GM12875 (cell line): ENCODE data around the gene CYP2J2.
"Not testable (repeated sequence)": the region's sequence is repeated elsewhere in the genome, so short reads cannot be mapped to it uniquely, and the experiment has no call there.

ENCODE experiments used
- H3K4me3 ChIP-seq: one replicate; pipeline ENCODE4 v1.5.1; 2011; ENCODE audit warnings: low read depth, low read length, control low read depth
- CTCF ChIP-seq: IDR thresholded peaks from 2 replicates; pipeline ENCODE4 v1.5.1; 2011; ENCODE audit warnings: low read depth, mild to moderate bottlenecking, control low read depth, inconsistent platforms, low read length, moderate library complexity, borderline replicate concordance; ENCODE audit not compliant: insufficient read depth

CYP2J2 gene

DNA sequence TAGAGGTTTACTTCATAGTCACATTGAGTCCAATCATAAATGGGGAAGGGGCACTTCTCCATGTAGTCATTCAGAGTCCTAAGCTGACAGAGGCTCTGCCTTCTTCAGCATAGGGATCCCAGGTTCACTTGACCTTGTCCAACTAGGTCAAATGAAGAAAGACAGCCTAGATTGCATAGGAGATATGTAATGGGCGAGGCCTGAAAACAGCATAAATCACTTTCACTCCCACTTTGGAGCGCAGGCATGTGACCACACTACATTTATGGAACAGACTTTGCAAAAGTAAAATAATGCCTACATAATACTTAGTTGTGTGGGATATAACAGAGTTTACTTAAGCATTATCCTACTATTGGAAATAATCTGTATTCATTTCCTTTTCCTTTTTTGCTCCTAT is 60.1 kb downstream of the CYP2J2 start:
- no peak overlapping the region for H3K4me3 ChIP-seq
- TF ChIP-seq CTCF = no peak

- no peak for TF ChIP-seq CTCF
- no peak overlapping the region for H3K4me3 ChIP-seq
These were observed 68.8 kb downstream of the CYP2J2 start for GRCh38 chr1:59857679-59858354.

GRCh38 chr1:59856725-59857338 is 69.7 kb downstream of the CYP2J2 start:
- TF ChIP-seq CTCF = no peak
- H3K4me3 ChIP-seq = no peak overlapping the region

DNA sequence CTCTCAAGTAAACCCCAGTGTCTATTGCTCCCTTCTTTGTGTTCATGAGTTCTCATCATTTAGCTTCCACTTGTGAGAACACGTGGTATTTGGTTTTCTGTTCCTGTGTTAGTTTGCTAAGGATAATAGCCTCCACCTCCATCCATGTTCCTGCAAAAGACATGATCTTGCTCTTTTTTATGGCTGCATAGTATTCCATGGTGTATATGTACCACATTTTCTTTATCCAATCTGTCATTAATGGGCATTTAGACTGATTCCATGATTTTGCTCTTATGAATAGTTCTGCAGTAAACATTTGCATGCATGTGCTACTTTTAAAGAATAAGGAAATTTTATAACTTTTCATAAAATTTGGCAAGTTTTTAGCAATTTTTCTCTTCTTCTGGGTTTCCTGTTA is 71.3 kb downstream of the CYP2J2 start:
- H3K4me3 ChIP-seq = not testable (repeated sequence)

DNA sequence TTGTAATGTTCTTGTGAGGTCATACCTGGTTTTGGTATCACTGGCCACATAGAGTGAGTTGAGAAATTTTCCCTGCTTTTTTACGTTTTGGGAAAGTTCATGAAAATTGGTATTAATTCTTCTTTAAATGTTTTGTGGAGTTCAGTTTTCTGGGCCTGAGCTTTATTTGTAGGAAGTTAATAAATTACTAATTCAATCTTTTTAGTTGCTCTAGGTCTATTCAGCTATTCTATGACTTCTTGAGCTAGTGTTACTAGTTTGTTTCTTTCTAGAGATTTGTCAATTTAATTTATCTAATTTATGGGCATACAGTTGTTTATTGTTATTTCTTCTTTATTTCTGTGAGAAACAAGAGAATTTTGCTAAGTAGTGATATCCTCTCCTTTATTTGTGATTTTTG is 74.5 kb downstream of the CYP2J2 start:
- H3K4me3 ChIP-seq = no peak overlapping the region
- TF ChIP-seq CTCF = no peak

GRCh38 chr1:59846895-59847282 is 79.7 kb downstream of the CYP2J2 start:
- no peak for TF ChIP-seq CTCF
- no peak overlapping the region for H3K4me3 ChIP-seq

DNA sequence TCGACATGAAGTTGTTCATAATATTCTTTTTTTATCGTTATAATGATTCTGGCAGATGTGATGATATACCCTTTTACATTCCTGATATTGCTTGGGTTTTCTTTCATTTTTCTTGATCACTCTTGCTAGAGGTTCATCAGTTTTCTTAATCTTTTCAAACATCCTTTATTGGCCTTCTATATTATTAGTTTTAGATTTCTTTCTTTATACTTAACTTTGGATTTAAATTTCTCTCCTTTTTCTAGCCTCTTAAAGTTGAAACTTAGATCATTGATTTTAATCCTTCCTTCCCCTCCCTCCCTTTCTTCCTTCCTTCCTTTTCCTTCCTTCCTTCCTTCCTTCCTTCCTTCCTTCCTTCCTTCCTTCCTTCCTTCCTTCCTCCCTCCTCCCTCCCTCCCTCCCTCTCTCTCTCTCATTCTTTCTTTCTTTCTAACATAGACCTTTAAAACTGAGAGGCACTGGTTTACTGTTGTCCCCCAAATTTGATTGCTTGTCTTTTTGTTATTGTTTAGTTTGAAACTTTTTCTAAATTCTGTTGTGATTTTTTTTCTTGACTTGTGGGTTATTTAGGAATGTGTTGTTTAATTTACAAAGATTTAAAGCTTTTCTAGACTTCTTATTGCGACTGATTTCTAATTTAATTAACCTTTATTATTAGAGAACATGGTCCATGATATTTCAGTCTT is 80.2 kb downstream of the CYP2J2 start:
- no peak overlapping the region for H3K4me3 ChIP-seq
- no peak for TF ChIP-seq CTCF
